ENCODE results near the gene DPF3.

- TF ChIP-seq POLR2A (IDR thresholded peaks at IDR 0.05) (no peak), CTCF (IDR thresholded peaks at IDR 0.05) (no peak)
Measured at GRCh38 chr14:72852194-72852593, 41.7 kb downstream of the DPF3 start.

Data from heart left ventricle (tissue), 13 donors.